CD1c-positive myeloid dendritic cell (primary cell): ENCODE results near the gene ST6GAL1.

Experiments used
- DNase-seq: peaks from one replicate; pipeline ENCODE4 v3.0.0-alpha.2; 2016; ENCODE audit errors: extremely low spot score

The ST6GAL1 gene

GRCh38 chr3:187110156-187110555, 179.8 kb downstream of the ST6GAL1 start:
- no peak for DNase-seq

DNA sequence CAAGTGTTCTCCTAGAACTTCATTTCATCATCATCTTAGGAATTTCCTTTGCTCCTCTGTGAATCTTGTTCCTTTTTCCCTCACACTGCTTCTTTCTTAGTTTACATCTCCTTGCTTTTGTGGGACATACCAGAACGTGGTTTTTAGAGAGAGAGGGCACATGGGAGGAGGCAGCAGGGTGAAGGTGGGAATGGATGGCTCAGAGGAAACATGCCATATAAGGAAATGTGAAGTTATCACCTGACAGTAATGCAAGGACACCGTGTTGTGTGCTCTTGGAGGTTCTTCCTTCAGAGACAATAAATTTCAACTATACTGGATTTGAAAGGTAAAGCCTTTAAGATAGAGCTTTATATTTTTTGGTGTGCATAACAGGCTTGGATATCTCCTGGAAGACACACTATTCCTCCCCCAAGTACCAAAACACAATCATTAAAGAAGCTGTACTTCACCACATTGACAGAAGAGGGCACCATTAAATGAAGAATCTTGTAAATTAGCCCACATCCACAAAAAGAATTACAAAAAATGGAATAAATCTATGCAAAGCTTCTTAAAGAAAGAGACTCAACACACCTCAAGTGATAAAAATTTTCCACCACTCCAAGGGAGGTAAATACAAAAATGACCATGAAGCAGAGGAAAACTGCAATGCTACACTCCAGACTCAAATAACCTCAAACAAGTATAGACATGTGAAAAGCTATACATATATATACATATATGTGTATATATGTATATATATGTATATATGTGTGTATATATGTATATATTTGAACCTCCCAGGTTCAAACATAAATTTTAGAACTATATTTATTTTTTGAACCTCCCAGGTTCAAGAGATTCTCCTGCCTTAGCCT, 182.8 kb downstream of the ST6GAL1 start:
- DNase-seq, result peak; percentile 53

DNA sequence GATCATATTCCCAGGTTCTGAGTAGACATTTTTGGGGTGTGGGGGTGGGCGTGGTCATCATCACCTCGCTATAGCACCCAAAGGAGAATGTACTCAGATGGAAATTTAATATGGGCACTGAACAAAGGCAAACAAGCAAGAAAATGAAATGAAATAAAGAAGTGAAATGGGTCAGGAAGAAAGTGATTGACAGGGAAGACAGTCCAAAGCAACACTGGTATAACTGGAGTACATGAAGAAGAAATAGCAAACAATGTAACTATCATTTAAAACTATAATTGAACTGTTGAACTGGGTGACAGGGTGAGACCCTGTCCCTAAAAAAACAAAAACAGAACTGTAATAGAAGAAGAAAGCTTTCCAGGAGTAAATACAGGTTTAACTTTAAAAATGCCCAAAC, 184.2 kb downstream of the ST6GAL1 start:
- no peak for DNase-seq

GRCh38 chr3:187120326-187120725, 190.0 kb downstream of the ST6GAL1 start:
- DNase-seq, result peak; percentile 21

DNA sequence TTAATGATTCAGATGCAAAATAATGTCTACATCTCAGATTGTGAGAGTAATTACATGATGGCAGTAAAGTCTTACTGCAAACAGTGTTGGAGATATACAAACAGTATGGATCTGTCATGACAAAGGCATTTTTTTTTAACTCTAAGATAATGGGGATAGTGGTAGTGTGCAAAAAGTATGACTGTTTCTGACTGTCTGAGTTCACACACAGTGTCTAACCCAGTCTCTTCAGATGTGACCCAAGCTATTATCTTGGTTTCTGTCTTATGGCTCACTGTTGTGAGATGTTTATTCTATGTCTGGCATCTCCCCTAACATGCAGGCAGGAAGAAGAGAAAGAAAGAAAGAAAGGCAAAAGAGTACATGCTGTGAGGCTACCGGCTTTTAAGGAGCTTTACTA, 191.9 kb downstream of the ST6GAL1 start:
- DNase-seq, result no peak

DNA sequence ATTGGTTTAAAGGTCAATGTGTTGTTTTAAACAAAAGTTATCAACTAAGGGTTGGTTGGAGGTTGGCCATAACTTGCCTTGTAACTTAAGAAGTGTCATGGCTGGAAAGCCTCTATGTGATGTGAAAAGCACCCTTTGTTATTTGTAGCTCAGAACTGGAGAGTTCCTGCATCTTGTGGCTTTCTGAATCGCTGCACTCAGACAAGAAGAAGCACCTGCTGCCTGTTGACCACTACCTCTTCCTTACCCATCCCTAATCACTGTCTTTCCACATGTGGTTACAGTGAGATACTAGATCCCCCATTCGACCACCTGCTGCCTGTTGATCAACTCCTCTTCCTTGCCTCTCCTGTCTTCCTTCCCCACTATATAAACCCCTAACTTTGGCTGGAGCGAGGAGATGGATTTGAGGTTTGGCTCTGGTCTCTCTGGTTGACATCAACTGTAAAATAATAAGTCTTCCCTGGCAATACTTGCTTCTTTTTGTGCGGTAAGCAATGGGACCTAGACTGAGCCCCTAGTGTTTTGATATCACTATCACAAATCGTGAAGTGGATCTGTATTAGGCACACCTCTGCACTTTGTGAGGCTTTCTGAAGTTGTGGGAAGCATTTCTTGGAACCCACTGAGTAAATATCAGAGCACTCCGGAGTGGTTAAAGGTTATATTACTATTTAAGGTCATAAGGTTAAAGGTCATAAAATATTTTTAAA, 195.1 kb downstream of the ST6GAL1 start:
- no peak for DNase-seq
